Stimulated activated CD4-positive, alpha-beta T cell treated with anti-CD3 and anti-CD28 coated beads, Interleukin-4, amount 100 ng/mL, for 24 hours (primary cell): ENCODE measurements around the gene TRAPPC13.

ENCODE experiments used
- DNase-seq: peaks from one replicate; pipeline ENCODE4 v3.0.0-alpha.2; 2020

The TRAPPC13 gene

DNA sequence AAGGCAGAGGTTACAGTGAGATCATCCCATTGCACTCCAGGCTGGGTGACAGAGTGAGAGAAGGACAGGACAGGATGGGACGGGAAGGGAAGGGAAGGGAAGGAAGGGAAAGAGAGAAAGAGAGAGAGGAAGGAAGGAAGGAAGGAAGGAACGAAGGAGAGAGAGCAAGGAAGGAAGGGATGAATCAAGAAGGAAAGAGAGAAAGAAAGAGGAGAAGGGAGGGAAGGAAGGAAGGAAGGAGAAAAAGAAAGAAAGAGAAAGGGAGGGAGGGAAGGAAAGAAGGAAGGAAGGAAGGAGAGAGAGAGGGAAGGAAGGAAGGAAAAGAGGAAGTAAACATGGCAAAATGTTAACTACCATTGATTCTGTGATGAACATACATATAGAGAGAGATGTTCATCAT is 68.3 kb downstream of the TRAPPC13 start:
- DNase-seq, result no peak

DNA sequence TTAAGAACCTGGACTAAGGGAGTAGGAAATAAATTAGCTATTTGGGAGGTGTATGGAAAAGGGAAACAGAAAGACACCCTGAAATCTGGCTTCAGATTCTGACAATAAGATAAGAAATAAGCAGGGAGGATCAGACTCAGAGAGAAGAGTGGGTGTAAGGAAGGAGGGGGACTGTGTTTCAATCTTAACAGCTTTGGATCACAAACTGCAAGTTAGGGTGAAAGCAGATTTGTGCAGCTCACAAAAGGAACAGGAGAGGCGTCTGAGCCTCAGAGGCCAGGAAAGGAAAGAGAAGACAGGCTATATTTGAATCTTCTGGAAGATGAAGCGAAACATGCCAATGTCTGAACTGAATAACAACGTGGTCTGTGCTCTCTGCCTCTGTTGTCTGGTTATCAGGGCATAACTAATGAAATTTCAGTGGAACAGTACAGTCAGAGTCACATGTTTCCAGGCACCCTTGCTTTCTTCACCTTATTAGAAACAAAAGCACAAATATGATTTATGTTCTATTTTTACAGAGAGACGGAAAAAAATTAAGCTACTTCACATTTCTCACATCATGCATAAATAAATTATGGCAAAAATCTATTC is 70.4 kb downstream of the TRAPPC13 start:
- DNase-seq, result no peak

DNA sequence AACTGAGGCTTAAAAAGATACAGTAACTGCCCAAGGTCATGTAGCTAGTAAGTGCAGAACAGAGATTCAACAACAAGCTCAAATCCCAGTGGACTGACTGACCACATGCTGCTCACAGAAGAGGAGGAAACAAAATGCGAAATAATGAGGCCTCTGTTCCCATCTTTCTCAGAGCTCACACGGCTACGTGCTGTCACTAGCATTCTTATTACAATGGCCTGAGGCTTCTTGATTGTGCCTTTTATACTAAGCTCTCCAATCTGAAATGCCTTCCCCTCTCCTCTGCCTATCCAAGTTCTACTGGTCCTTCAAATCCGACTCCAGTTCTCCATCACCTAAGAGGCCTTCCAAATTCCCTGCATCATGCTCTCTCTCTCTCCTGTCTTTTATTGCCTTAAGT is 71.1 kb downstream of the TRAPPC13 start:
- no peak for DNase-seq

DNA sequence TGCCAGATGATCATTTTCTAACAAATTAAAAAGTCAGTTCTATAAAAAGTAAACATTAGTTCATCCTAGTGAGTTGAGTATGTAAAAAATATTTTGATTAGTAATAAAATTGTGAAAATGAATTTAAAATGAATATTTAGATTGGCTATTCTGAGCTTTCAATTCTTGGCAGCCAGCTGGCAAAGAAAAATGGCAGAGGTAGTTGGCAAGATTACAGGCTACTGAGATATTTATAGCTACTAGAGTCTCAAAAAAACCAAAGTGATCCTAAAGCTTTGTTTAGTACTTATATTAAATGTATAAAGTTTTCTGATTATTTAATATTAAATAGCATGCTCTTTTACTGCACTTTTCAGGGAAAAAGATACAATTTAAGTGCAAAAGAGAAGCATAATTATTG is 72.1 kb downstream of the TRAPPC13 start:
- no peak for DNase-seq

DNA sequence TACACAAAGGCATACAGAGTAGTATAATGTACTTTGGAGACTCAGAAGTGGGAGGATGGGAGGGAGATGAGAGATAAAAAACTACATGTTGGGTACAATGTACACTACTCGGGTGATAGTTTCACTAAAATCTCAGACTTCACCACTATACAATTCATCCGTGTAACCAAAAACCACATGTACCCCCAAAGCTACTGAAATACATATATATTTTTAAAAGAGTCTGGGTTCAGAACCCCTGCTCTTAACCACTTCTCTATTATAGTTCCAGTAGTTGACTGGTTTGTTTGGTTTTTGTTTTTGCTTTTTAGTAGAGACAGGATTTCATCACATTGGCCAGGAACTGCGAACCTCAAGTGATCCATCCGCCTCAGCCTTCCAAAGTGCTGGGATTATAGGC is 74.5 kb downstream of the TRAPPC13 start:
- DNase-seq, result no peak

DNA sequence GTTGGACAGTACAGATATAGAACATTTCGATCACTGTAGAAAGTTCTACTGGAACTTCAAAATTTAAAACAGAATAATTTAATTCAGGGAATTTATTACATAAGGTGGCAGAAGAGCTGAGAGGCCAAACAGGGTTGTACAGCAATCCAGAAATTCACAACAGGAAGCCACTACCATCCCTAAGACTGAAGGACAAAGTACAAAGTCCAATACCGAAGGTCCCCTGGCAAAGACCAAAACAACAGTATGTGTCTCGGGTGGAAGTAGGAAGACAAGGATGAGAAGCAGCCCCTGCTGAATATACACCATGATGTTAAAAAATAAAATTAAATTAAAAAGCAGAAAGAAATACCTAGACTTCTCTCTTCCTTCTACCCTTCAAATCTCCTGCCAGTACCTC is 77.2 kb downstream of the TRAPPC13 start:
- no peak for DNase-seq

DNA sequence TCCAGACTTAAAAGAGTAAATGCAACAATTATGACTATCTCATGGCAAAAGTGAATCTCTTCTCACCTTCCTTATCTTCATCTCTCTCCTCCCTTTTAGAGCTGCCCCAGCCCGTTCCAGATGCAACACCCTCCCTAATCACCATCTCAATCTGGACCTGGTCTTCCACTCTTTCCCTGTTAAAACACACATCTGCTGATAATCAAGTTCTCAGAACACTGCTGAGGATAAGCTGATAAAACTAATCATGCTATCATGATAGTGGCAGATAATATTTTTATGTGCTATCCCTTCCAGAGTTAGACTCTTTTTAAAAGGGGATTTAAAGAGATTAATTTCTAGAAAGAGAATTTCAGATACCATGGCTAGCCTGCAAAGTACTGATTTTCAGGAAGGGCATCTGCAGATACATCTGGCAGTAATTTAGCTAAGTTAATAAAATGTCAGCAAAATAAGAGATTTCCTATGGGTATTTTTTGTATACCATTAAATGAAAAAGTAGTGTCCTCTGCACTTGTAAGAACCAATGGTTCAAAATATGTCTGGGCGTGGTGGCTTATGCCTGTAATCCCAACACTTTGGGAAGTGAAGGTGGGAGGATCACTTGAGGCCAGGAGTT is 79.9 kb downstream of the TRAPPC13 start:
- DNase-seq, result no peak

DNA sequence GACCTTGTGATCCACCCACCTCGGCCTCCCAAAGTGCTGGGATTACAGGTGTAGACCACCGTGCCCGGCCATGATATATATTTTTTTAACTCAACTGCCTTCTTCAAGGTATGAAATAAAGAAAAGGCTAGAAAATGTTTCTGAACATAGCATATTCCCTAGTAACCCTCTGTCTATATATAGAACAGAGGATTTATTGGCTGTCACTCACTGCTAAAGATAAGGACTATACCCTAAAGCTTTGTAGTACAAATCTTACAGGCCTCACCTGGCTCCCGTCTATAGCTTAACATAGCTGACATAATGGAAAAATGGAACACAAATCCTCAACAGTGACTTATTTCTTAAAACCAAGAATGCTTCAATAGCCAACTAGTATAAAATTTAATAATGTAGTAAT is 82.8 kb downstream of the TRAPPC13 start:
- no peak for DNase-seq

DNA sequence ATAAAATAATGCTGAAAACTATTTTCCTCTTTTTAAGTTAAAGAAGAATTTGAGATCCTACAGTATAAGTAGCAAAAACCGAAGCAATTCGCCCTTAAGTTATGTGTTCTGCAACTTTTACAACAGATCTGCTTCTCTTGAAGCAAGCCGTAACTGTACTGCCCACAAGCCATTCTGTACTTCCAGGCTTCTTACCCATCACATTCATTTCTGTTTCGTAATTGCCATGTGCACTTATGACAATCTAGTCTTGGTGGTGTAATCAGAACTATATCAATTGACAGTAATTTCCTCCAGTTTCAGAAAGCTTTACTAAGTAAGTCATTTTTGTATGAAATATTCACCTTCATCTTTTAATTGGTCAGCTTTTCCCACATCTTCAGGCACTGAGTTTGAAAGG is 83.3 kb downstream of the TRAPPC13 start:
- no peak for DNase-seq
